ENCODE measurements around the gene INTS7.

GRCh38 chr1:211903490-211904245 is 131.7 kb downstream of the INTS7 start:
- TF ChIP-seq POLR2A (IDR thresholded peaks at IDR 0.05; ENCODE audit: low read depth, low read length) (no peak), POLR2AphosphoS5 (IDR thresholded peaks at IDR 0.05; ENCODE audit: low read depth, low read length) (no peak), TAF1 (IDR thresholded peaks at IDR 0.05; ENCODE audit: borderline replicate concordance, low read depth, low read length) (no peak)
